Ovary (tissue), 9 donors: ENCODE data around the gene MAK. TPM values are rescaled to one million over a fixed set of nuclear protein-coding genes. Genes with fewer than 3 reads are reported as not detected.
"Not testable (repeated sequence)": the region's sequence is repeated elsewhere in the genome, so short reads cannot be mapped to it uniquely, and the experiment has no call there.

Experiments used
- DNase-seq, 5 donors: peaks; one replicate each; pipeline ENCODE4 v3.0.0-alpha.2; 2019 to 2020
- H3K27ac ChIP-seq, 2 donors: fragments of 200-600 bp; one replicate each; pipeline versions ENCODE4 v1.5.1 to v1.8.0; 2019 to 2022
- H3K27me3 ChIP-seq: fragments of 200-600 bp; one replicate; pipeline ENCODE4 v1.8.0; 2022
- H3K36me3 ChIP-seq: fragments of 200-600 bp; sonication (generic); one replicate; pipeline ENCODE4 v1.5.1; 2019
- H3K4me1 ChIP-seq: one replicate; pipeline ENCODE4 v1.8.1; 2013; ENCODE audit warnings: mild to moderate bottlenecking, moderate library complexity; ENCODE audit not compliant: insufficient read depth
- H3K4me3 ChIP-seq: fragments of 200-600 bp; sonication (generic); one replicate; pipeline ENCODE4 v1.5.1; 2017
- H3K9me3 ChIP-seq, 2 donors: fragments of 200-600 bp in 1 of 2; sonication (generic) in 1 of 2; one replicate each; pipeline versions ENCODE4 v1.5.1 to v1.8.1; 2013 to 2019; ENCODE audit warnings: mild to moderate bottlenecking in 1 of 2, moderate library complexity in 1 of 2
- CTCF ChIP-seq, 3 donors: fragments of 450-650 bp in 2 of 3; fragments of 200-600 bp in 1 of 3; IDR thresholded peaks; one replicate each; pipeline versions ENCODE4 v1.5.1 to v1.8.0; 2016 to 2022; ENCODE audit warnings: antibody characterized with exemption in 3 of 3, mild to moderate bottlenecking in 1 of 3
- EP300 ChIP-seq: sonication (generic); formaldehyde crosslinking; IDR thresholded peaks from one replicate; pipeline ENCODE4 v1.6.1; 2017; ENCODE audit warnings: antibody characterized with exemption
- POLR2A ChIP-seq: fragments of 450-650 bp; IDR thresholded peaks from one replicate; pipeline ENCODE4 v1.6.1; 2017; ENCODE audit warnings: antibody characterized with exemption, mild to moderate bottlenecking, moderate library complexity
- WGBS, 3 donors: extraction: QIAGEN DNeasy Blood & Tissue Kit in 1 of 3; methylation state at CpG; one replicate each; pipeline versions ENCODE4 v1.1.5 to v1.1.7; 2013 to 2017; 5-methylcytosine and 5-hydroxymethylcytosine counted together
- intact Hi-C, 4 donors: fragments of 100-400 bp; cut with DNase I; formaldehyde crosslinking; loops; one replicate each; pipeline versions ENCODE4 v1.11.0 to v1.15.1; 2022 to 2023
- polyA plus RNA-seq, 2 donors: library from polyadenylated mRNA; stranded (reverse); fragments of 200-250 nt in 1 of 2; fragments of 350-450 nt in 1 of 2; fragmentation: Illumina TruSeq in 1 of 2; extraction: RNeasy Lipid Tissue Mini Kit (QIAGEN cat#74804) in 1 of 2; gene quantifications; one replicate each; pipeline ENCODE4 v1.2.3, GENCODE V29; 2013 to 2014
- total RNA-seq, 7 donors: library from RNA; depleted of rRNA in 2 of 7; stranded (reverse); fragments of >200 nt in 2 of 7; fragmentation: NEBNext Ultra II Directional in 3 of 7; extraction: Animal tissue kit (Norgen Biotek cat#: 25700) in 3 of 7; gene quantifications; one replicate each; pipeline versions ENCODE4 v1.1.0 to v1.2.4, GENCODE V29; 2016 to 2023
- donor health status: DM: no; HTN: no; CAD: no; lungs with moderate emphysema.
- donor health status: DM: no; HTN: no; CAD: no.
- donor health status: Bipolar disorder and iron deficiency.
- donor health status: DM: yes; HTN: yes; CAD: no.
- donor health status: DM: no; HTN: no; CAD: no.
- donor health status: DM: yes; HTN: yes; CAD: no.

Gene MAK
- total and polyA plus RNA-seq, 9 donors, result 0.06 to 4.8 (median 0.25) TPM; not detected in 3

GRCh38 chr6:10721850-10722569 lies 116.3 kb downstream of the MAK start:
- no peaks in the 10 kb centered on the region for H3K27me3 ChIP-seq
- peaks cover 10% of the 10 kb centered on the region for H3K4me1 ChIP-seq

GRCh38 chr6:10720960-10721849 lies 117.1 kb downstream of the MAK start:
- intact Hi-C loops, H3K27me3 ChIP-seq, H3K36me3 ChIP-seq, H3K9me3 ChIP-seq, DNase-seq: not testable (repeated sequence)
- peak overlapping the region; percentile 75 to 80 for H3K27ac ChIP-seq
- H3K4me1 ChIP-seq, result peaks cover 10% of the 10 kb centered on the region
- H3K4me3 ChIP-seq, result peak overlapping the region; percentile 47
- 79 to 84% (median 84%) methylated on average over 17 of the region's 17 CpGs for WGBS, 3 donors

More at GRCh38 chr6:10721850-10722569, 116.3 kb downstream of the MAK start:
- DNase-seq, result no peak
- intact Hi-C loops, result loop anchor here in 1 of 4 donors (2.0 kb wide), 2 partner anchors 27 kb away; partner anchors contain the start of genes C6orf52 and PAK1IP1
- Histone ChIP-seq H3K27ac (peak overlapping the region in 1 of 2 donors; percentile 73), H3K9me3 (no peaks in the 10 kb centered on the region), H3K4me3 (peak overlapping the region; percentile 91), H3K36me3 (no peaks in the 10 kb centered on the region)
- 63 to 65% (median 63%) methylated on average over 11 of the region's 11 CpGs for WGBS, 3 donors
- TF ChIP-seq POLR2A, result no peak
- TF ChIP-seq EP300, result no peak
- TF ChIP-seq CTCF (IDR thresholded peaks at IDR 0.05), result no peak

GRCh38 chr6:10720265-10720959 lies 117.9 kb downstream of the MAK start:
- Histone ChIP-seq H3K9me3 (no peaks in the 10 kb centered on the region), H3K4me3 (peak overlapping the region; percentile 47), H3K4me1 (peaks cover 10% of the 10 kb centered on the region), H3K36me3 (no peaks in the 10 kb centered on the region), H3K27ac (peak overlapping the region; percentile 75 to 80), H3K27me3 (no peaks in the 10 kb centered on the region)
- intact Hi-C loops, result no loop called here
- DNase-seq, result peak; percentile 31 to 76 (median 54)
- no peak for TF ChIP-seq EP300
- TF ChIP-seq POLR2A, result no peak
- no peak for TF ChIP-seq CTCF (IDR thresholded peaks at IDR 0.05)
- WGBS, 3 donors, result 28 to 67% (median 29%) methylated on average over 23 to 49 of the region's 49 CpGs

GRCh38 chr6:10719964-10720264 lies 118.4 kb downstream of the MAK start:
- Histone ChIP-seq H3K4me3 (peak overlapping the region; percentile 47), H3K9me3 (no peaks in the 10 kb centered on the region), H3K27ac (peak overlapping the region; percentile 75 to 80), H3K27me3 (no peaks in the 10 kb centered on the region), H3K36me3 (no peaks in the 10 kb centered on the region), H3K4me1 (peaks cover 10% of the 10 kb centered on the region)
- 18 to 81% (median 37%) methylated on average over 19 to 21 of the region's 21 CpGs for WGBS, 3 donors
- intact Hi-C loops, result no loop called here
- peak; percentile 50 to 68 (median 60) for DNase-seq
- TF ChIP-seq POLR2A, result no peak
- no peak for TF ChIP-seq EP300
- no peak for TF ChIP-seq CTCF (IDR thresholded peaks at IDR 0.05)
